GM18498 (cell line): ENCODE measurements around the gene TRPM3.

Experiments
- ATAC-seq: cut with Tn5 transposase; IDR thresholded peaks from one replicate; pipeline ENCODE4 v1.9.1; 2021; ENCODE audit warnings: mild to moderate bottlenecking, moderate library complexity; ENCODE audit not compliant: unreplicated experiment

TRPM3 gene

GRCh38 chr9:70616228-70616990 is 505.0 kb downstream of the TRPM3 start:
- ATAC-seq: no peak

DNA sequence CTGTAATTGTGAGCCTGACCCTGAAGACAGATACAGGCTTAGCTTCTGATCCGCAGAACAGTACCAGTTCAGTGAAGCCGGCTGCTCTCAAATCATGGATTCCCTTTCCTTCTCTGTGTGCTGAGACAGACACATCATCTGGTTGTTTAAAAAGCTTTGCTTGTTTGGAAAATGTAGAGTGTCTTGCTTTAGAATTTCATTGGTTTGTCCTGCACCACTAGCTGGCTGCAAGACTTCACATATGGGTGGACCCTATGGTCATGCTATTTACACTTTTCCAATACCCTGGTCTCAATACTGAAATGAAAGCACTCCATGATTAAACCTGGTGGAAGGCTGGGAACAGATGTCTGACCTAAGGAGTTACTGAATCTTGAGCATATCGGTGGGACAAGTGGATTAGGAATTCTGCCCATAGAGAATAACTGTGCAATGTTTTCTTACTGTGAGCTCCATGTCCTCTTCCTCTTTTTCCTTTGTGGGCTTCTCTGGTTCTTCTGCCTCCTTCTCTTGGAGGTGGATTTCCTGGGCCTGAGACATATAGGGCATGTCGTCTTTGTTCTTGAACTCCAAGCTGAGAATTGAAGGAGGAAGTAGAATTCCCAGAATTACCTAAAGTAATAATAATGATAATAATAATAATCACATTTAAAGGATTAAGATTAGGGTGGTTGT is 505.8 kb downstream of the TRPM3 start:
- no peak for ATAC-seq

GRCh38 chr9:70614786-70615463 is 506.5 kb downstream of the TRPM3 start:
- ATAC-seq: no peak

DNA sequence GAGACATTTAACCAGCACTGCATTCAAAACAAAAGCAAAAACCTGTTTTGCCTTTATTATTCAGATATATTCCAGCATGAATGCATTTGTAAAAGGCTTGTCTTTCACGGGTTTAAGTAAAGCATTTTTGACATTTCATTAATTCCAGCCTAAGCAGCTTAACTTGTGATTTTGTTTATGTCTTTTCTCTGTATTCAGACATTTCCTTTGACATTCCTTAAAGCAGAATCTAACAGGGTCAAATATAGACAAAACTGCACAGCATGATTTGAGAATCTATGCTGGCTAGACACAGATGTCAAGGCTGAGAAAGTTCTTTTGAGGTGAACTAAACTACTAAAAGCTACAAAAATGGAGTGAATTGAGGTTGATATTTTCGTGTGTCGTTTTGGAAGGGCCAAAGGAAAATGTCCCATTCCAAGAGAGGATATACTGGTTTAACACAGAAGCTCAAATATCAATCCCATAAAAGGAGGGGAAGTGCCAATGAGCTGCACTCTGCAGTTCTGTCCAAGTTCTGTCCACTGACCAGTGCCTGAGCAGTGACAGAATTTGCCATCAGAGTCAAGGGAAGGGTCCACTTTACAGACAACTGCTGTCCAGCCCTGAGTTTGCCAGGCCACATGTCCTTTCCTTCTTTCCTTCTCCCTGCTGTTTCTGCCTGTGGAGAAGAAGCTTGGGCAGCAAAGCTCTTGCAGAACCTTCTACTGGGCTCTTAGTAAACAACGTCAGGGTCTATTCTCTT is 508.2 kb downstream of the TRPM3 start:
- ATAC-seq: no peak

DNA sequence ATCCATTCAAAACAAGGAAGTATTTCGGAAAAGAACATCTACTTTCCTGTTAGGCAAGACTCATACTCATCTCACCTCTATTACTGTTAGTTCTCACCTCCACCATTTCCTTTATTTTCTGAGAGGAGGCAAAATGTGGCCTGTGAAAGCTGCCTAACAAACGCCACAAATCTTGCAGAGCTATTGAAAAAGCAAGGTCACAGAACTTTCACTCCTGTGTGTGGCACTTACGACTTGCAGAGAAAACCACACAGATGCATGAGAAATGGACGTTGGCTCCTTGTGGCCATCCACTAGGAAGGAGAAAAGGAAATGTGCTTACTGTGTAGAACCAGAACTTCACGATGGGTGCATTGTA is 511.2 kb downstream of the TRPM3 start:
- no peak for ATAC-seq

GRCh38 chr9:70609542-70610286 is 511.7 kb downstream of the TRPM3 start:
- no peak for ATAC-seq

DNA sequence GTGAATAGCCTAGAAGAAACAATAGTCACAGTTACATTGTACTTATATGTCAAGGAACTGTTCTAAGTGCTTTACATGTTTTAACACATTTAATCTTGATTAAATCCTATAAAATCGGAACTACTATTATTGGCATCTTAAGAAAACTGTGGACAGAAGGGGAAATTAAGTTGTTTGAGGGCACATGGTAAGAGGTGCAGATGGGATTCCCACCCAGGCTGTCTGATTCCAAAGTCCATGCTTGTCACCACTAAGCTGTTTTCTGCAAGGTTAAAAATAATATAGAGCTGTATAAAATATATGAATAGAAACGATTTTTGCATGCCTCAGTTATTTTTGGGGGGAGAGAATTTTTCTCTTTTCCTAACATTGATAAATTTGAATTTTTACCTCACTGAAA is 512.4 kb downstream of the TRPM3 start:
- no peak for ATAC-seq

DNA sequence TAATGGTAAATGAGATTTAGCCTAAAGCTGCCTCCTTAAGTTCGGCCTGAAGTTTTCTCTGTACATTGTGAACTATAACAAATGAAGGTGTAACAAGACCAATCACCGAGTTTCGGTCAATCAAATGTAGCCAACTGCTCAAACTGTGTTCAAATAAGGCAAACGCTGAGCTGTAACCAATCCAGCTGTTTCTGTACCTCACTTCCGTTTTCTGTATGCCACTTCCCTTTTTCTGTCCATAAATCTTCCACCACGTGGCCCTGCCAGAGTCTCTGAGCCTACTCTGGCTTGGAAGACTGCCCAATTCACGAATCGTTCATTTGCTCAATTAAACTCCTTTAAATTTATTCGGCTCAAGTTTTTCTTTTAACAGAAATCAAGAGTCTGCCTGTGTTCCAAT is 513.5 kb downstream of the TRPM3 start:
- ATAC-seq: no peak

GRCh38 chr9:70607329-70607728 is 514.1 kb downstream of the TRPM3 start:
- ATAC-seq: no peak

- ATAC-seq: no peak
Measured at GRCh38 chr9:70603020-70603411, 518.4 kb downstream of the TRPM3 start.

- ATAC-seq: peak; percentile 88
Measured at GRCh38 chr9:70602321-70603019, 519.0 kb downstream of the TRPM3 start.

DNA sequence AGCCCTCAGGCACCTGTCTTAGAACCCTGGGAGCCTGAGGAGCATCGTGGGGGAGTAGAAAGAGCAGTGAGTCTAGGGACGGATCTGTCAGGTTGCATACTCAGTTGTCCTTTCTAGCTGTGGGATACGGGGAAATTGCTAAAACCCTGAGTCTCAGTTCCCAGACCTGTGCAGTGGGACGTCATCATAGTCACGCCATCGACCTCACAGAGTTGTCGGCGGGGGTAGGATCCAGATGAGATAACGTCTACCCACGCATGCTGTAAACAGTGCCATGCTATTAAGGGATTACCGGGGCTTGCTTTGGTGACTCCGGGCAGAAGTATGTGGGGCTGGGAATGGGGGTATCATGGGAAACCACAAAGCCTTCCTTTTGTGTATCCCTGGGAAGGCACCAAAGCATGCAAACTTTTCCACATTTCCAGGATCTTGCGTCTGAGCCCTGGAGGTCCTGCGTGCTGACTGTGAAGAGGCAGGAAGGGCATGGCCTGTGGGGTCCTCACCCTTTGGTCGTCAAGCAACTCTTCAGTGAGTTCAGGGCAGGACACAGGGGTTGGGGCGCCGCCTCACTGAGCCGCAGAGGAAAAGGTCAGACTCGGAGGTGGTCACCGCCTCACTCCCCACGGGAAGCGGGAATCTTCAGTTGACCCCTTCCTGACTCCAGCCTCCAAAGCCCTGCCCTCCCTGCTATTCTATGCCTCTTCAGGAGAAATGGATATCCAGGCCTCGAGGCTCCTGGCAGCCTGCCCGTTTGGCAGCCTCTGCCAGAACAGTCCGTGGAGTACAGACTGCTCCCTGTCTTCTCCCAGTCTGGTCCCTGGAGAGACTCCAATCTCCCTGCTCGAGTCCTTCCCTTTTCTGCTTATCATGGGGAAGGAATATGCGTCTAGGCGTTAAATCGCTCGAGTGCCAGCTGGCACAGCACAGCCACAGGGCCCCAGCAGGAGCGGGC is 520.1 kb downstream of the TRPM3 start:
- no peak for ATAC-seq

- ATAC-seq: no peak
Measured at GRCh38 chr9:70600506-70600905, 520.9 kb downstream of the TRPM3 start.

DNA sequence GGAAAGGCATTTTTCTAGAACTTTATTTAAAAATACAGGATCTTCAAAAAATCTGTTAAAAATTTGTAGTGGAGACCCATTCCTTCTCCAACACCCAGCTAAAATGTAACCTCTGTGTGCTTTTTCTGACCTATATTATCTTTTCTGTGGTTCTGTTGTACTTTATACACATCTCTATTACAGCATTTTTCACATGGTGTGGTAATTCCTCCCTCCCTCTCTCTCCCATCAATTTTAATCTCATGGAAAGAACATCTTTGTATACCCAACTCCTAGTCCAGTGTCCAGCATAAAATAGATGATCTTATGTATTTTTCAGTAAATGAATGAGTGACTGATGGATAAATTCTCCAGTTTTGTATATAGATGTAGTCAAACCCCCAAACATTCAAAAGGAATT is 523.5 kb downstream of the TRPM3 start:
- ATAC-seq: no peak

GRCh38 chr9:70595211-70595610 is 526.2 kb downstream of the TRPM3 start:
- ATAC-seq: no peak

GRCh38 chr9:70594386-70594944 is 527.0 kb downstream of the TRPM3 start:
- ATAC-seq: no peak

DNA sequence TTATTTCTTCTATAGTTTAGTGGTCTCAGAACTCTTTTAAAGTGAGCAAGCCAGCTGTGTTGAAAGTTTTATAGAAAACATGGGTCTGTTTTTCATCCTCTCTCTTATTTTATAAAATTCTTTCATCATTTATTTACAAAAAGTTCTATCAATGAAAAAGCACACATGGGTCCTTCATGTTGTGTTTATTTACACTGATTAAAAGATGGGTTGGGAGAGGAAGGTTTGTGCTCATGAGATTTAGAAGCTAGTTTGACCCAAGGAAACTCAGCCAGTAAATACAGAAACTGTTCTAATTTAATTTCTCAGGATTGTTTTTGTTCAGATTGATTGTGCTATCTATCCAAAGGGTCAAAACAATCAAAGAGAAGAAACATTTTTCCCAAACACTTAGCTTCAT is 528.2 kb downstream of the TRPM3 start:
- no peak for ATAC-seq

DNA sequence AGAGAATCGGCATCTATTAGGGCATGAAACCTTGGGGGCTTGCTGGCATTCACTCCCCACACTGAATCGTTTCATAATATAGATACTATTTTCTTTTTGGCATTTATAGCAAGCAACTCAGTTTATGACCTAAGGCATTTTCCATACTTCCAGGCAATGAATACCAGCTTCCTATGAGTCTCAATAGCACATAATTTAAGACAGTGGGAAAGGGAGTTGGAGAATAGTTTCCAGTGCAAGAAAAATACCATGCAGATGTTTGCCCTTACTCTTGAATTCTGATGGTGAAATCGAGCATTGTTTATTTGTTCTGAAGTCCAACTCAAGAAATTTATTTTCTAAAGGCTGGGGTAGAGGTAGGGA is 531.1 kb downstream of the TRPM3 start:
- no peak for ATAC-seq
